ENCODE results near the gene CRISPLD2. TPM values are rescaled to one million over a fixed set of nuclear protein-coding genes. Genes with fewer than 3 reads are reported as not detected.

Gene CRISPLD2
- total and polyA plus RNA-seq, 2 donors from 2014 or later = 4.8 to 108 TPM

DNA sequence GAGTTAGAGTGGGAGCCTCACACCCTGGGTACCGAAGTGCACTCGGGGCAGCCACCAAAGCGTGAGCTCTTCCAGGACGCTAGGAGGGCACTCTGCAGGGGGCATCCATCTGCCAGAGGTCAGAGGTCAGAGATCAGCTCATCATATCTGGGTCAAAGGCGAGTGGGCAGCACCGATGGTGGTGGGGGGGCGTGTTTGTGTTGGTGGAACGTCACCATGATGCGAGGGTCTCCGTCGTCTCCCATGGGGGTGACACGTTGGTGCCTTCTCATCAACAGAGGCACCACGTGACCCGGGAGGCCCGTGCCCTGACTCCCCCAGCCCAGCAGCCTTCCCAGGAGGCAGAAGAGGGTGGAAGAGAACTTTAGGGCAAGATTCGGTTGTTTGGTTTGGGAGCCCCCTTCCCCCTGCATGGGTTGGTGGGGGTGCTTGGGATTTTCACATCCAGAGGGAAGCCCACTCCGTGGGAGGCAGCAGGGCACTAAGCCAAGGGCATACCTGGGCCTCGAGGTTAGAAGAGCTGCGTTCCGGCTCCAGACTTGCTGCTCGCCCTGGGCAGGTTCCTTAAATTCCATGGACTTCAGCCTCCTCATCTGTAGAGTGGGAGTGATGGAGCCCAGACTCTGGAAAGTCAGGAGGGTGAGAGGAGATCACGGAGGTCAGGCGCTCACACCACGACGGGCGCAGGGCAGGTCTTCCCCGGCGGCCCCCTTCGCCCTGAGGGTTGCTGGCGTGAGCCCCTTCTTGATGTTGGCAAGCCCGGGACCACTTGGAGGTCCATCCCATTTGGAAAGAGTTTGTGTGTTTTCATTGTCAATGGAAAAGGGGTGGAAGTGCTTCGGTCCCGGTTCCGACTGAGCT, 14.0 kb downstream of the CRISPLD2 start:
- peak overlapping the region; percentile 8 to 11 for H3K27ac ChIP-seq (ENCODE audit: low read depth in 2 of 2, low read length in 2 of 2)
- peaks cover 0 to 2% (median 0%) of the 10 kb centered on the region in 3 donors for H3K4me1 ChIP-seq (ENCODE audit: control insufficient read depth in 2 of 3, insufficient read depth in 2 of 3, low read depth in 1 of 3, low read length in 3 of 3)

DNA sequence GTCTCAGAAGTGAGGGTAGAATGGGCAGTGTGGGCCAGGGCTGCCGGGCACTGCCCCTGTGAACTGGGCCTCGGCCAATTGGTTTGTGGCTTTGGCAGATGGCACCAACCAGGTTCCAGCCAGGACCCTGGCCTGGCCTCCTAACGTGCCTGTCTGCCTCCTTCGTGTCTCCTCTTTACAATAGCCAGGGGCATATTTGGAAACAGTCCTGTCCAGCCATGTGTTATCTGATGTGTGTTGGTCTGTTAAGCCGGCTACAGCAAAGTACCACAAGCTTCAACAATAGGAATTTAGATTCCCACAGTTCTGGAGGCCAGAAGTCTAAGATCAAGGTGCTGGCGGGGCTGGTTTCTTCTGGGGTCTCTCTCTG, 14.6 kb downstream of the CRISPLD2 start:
- H3K36me3 ChIP-seq (ENCODE audit: control insufficient read depth in 2 of 3, insufficient read depth in 3 of 3, low read length in 3 of 3) = peaks cover 0 to under 1% (median 0%) of the 10 kb centered on the region in 3 donors
- no peak overlapping the region for H3K4me3 ChIP-seq (ENCODE audit: low read length in 3 of 3)
- TF ChIP-seq, protein P1, sequence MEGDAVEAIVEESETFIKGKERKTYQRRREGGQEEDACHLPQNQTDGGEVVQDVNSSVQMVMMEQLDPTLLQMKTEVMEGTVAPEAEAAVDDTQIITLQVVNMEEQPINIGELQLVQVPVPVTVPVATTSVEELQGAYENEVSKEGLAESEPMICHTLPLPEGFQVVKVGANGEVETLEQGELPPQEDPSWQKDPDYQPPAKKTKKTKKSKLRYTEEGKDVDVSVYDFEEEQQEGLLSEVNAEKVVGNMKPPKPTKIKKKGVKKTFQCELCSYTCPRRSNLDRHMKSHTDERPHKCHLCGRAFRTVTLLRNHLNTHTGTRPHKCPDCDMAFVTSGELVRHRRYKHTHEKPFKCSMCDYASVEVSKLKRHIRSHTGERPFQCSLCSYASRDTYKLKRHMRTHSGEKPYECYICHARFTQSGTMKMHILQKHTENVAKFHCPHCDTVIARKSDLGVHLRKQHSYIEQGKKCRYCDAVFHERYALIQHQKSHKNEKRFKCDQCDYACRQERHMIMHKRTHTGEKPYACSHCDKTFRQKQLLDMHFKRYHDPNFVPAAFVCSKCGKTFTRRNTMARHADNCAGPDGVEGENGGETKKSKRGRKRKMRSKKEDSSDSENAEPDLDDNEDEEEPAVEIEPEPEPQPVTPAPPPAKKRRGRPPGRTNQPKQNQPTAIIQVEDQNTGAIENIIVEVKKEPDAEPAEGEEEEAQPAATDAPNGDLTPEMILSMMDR (IDR thresholded peaks at IDR 0.05; ENCODE audit: borderline replicate concordance, extremely low read depth, insufficient read depth) = no peak
- no peak overlapping the region for H3K9ac ChIP-seq (ENCODE audit: low read length in 3 of 3)
- H3K9me3 ChIP-seq (ENCODE audit: control insufficient read depth in 2 of 3, insufficient read depth in 1 of 3, low read length in 3 of 3) = no peaks in the 10 kb centered on the region
- peaks cover 0 to 2% (median 0%) of the 10 kb centered on the region in 3 donors for H3K4me1 ChIP-seq (ENCODE audit: control insufficient read depth in 2 of 3, insufficient read depth in 2 of 3, low read depth in 1 of 3, low read length in 3 of 3)
- no peaks in the 10 kb centered on the region for H3K27me3 ChIP-seq (ENCODE audit: control insufficient read depth, insufficient read depth, low read length)
- peak overlapping the region in 1 of 2 donors; percentile 8 for H3K27ac ChIP-seq (ENCODE audit: low read depth in 2 of 2, low read length in 2 of 2)
- intact Hi-C loops (cut with DNase I) = no loop called here
- DNase-seq = no peak
- no peak for FAIRE-seq

More for the DNA sequence above, 14.0 kb downstream of the CRISPLD2 start:
- Histone ChIP-seq H3K4me3 (ENCODE audit: low read length in 3 of 3) (no peak overlapping the region), H3K36me3 (ENCODE audit: control insufficient read depth in 2 of 3, insufficient read depth in 3 of 3, low read length in 3 of 3) (no peaks in the 10 kb centered on the region), H3K9me3 (ENCODE audit: control insufficient read depth in 2 of 3, insufficient read depth in 1 of 3, low read length in 3 of 3) (no peaks in the 10 kb centered on the region), H3K27me3 (ENCODE audit: control insufficient read depth, insufficient read depth, low read length) (no peaks in the 10 kb centered on the region), H3K9ac (ENCODE audit: low read length in 3 of 3) (no peak overlapping the region)
- FAIRE-seq (no peak), DNase-seq (no peak)
- intact Hi-C loops (cut with DNase I) = no loop called here
- TF ChIP-seq, protein P1 (IDR thresholded peaks at IDR 0.05; ENCODE audit: borderline replicate concordance, extremely low read depth, insufficient read depth) = no peak

DNA sequence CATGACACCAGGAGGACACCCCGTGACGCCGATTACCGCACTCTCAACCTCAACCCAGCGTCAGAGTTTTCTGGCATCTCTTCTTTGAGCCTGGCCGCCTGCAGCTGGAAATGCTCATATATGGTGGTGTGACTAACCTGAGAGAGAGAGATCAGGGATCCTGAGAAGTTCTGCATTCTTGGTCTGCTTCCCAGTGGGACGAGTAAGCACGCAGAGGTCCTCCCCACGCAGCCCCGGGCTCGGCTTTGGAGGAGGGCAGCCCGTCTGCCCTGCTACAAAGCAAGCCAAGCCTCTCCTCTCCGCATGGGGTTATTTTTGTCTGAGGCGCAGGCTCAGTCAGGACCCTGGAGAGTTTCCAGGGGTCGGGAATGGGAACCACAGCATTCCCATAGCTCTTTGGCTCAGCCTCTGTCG, 16.5 kb downstream of the CRISPLD2 start:
- TF ChIP-seq, protein P1 (IDR thresholded peaks at IDR 0.05; ENCODE audit: borderline replicate concordance, extremely low read depth, insufficient read depth) = no peak
- no peaks in the 10 kb centered on the region for H3K27me3 ChIP-seq (ENCODE audit: control insufficient read depth, insufficient read depth, low read length)
- no peak overlapping the region for H3K9ac ChIP-seq (ENCODE audit: low read length in 3 of 3)
- DNase-seq (peak; percentile 77 to 94 (median 86)), FAIRE-seq (no peak)
- peaks cover 0 to 2% (median 0%) of the 10 kb centered on the region in 3 donors for H3K4me1 ChIP-seq (ENCODE audit: control insufficient read depth in 2 of 3, insufficient read depth in 2 of 3, low read depth in 1 of 3, low read length in 3 of 3)
- H3K4me3 ChIP-seq (ENCODE audit: low read length in 3 of 3) = no peak overlapping the region
- no peaks in the 10 kb centered on the region for H3K9me3 ChIP-seq (ENCODE audit: control insufficient read depth in 2 of 3, insufficient read depth in 1 of 3, low read length in 3 of 3)
- H3K27ac ChIP-seq (ENCODE audit: low read depth in 2 of 2, low read length in 2 of 2) = peak overlapping the region; percentile 13 to 74
- intact Hi-C loops (cut with DNase I) = no loop called here
- H3K36me3 ChIP-seq (ENCODE audit: control insufficient read depth in 2 of 3, insufficient read depth in 3 of 3, low read length in 3 of 3) = peaks cover 0 to 2% (median 0%) of the 10 kb centered on the region in 3 donors

Data from kidney (tissue), 14 donors.